ENCODE results near the gene ZIM2. TPM values are rescaled to one million over a fixed set of nuclear protein-coding genes. Genes with fewer than 3 reads are reported as not detected.
A peak's percentile ranks its signal among the peaks of the same experiment; 100 is the strongest.

The ZIM2 gene
- total RNA-seq = 0.07 TPM in 1 of 2 replicates, not detected in the other

GRCh38 chr19:56840451-56841192 is at the start of gene ZIM2, which contains the start of gene PEG3:
Gene ZIM2, minus strand, starts transcription at chr19:56840726. Its CDS starts 16,449 bp downstream, at chr19:56824277.
Gene PEG3, minus strand, starts transcription at chr19:56840726. Its CDS starts 16,071 bp downstream, at chr19:56824655.
- Histone ChIP-seq H3K4me3 (ENCODE audit: low read depth, low read length) (peak within 1 kb of the TSS; percentile 41), H3K36me3 (ENCODE audit: control insufficient read depth, insufficient read depth, low read length) (no peaks in the 10 kb centered on the region), H3K27me3 (ENCODE audit: control insufficient read depth, insufficient read depth, low read length) (peaks cover 8% of the 10 kb centered on the region)
- TF ChIP-seq CTCF (IDR thresholded peaks at IDR 0.05; ENCODE audit: insufficient read depth, low read length, poor library complexity, severe bottlenecking) = no peak
- DNase-seq (ENCODE audit: low read depth) = no peak

GRCh38 chr19:56885173-56885985 is 44.9 kb upstream of the ZIM2 start:
- no peak overlapping the region for H3K4me3 ChIP-seq (ENCODE audit: low read depth, low read length)
- no peak for TF ChIP-seq CTCF (IDR thresholded peaks at IDR 0.05; ENCODE audit: insufficient read depth, low read length, poor library complexity, severe bottlenecking)
- H3K27me3 ChIP-seq (ENCODE audit: control insufficient read depth, insufficient read depth, low read length) = no peaks in the 10 kb centered on the region
- H3K36me3 ChIP-seq (ENCODE audit: control insufficient read depth, insufficient read depth, low read length) = no peaks in the 10 kb centered on the region
- no peak for DNase-seq (ENCODE audit: low read depth)

DNA sequence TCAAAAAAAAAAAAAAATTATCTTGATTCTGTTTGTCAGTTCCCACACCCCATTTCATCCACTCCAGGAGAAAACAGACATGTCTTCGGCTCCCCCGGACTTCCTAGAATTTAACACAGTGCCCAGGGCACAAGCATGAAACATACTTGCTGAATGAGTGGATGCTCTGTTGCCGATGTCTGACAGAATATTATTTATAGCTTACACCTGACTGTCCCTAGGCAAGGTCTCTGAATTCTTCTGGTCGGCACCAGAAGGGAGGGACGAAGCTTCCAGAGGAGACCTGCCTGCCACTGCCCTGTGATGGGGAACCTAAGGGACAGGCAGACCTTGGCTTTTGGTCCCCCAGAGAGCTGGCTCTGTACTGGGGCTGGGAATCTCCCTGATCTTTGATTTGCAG is 43.9 kb upstream of the ZIM2 start:
- H3K36me3 ChIP-seq (ENCODE audit: control insufficient read depth, insufficient read depth, low read length) = no peaks in the 10 kb centered on the region
- H3K27me3 ChIP-seq (ENCODE audit: control insufficient read depth, insufficient read depth, low read length) = no peaks in the 10 kb centered on the region
- no peak overlapping the region for H3K4me3 ChIP-seq (ENCODE audit: low read depth, low read length)
- TF ChIP-seq CTCF (IDR thresholded peaks at IDR 0.05; ENCODE audit: insufficient read depth, low read length, poor library complexity, severe bottlenecking) = no peak
- DNase-seq (ENCODE audit: low read depth) = no peak

DNA sequence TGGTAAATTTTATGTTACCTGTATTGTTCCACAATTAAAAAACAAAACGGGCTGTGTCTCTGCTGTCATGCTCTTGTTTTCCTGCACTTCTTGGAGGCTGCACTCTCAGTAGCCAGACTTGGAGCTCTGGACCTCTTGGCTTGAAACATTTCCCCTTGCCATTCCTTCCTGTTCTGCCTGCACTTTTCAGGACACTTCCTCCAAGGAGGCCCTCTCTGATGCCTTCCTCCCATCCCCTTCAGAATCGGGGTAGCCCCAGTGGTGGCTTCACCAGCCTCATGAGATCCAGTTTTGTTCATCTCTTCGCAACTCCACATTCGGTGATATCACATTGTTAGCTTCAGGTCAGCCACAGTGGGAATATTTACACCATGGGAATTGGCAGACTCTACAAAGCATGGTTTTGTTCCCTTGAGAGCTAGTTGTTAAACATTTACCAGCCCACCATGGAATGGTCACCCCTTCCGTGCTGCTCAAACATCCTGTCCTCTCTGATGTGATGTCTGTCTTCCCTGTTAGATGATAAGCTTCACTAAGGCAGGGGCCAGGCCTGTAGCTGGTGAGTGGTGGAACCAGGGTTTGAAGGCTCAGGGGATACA is 40.2 kb upstream of the ZIM2 start:
- TF ChIP-seq CTCF (IDR thresholded peaks at IDR 0.05; ENCODE audit: insufficient read depth, low read length, poor library complexity, severe bottlenecking) = no peak
- no peak for DNase-seq (ENCODE audit: low read depth)
- Histone ChIP-seq H3K36me3 (ENCODE audit: control insufficient read depth, insufficient read depth, low read length) (no peaks in the 10 kb centered on the region), H3K4me3 (ENCODE audit: low read depth, low read length) (no peak overlapping the region), H3K27me3 (ENCODE audit: control insufficient read depth, insufficient read depth, low read length) (no peaks in the 10 kb centered on the region)

DNA sequence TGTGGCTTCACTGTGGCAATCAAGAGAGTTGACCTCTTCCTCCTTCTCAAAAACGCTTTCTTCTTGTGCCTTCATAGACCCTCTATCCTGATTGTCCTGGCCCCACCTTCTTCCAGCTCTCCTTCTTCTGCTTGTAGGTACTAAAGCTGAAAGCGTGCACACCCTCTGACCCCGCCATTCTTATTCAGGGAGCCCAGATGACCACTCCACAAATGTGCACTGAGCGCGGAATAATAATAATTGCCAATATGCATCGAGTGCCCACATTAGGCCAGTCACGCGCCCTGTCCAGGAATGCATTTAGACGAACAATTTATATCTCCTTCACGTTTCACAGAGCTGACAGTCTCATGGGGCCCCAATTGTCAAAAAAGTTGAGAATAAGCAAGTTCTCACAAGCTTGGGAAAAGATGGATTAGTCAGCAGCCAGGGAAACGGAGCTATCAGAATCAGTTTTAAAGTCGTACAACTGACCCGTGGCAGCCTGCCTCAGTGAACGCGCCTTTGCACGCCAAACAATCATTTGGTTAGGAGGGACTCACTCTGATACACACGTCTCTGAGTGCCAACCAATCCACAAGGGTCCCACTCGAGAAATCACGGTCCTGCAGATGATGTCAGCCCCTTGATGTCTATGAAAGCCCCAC is 36.7 kb upstream of the ZIM2 start:
- Histone ChIP-seq H3K27me3 (ENCODE audit: control insufficient read depth, insufficient read depth, low read length) (no peaks in the 10 kb centered on the region), H3K4me3 (ENCODE audit: low read depth, low read length) (no peak overlapping the region), H3K36me3 (ENCODE audit: control insufficient read depth, insufficient read depth, low read length) (no peaks in the 10 kb centered on the region)
- no peak for DNase-seq (ENCODE audit: low read depth)
- TF ChIP-seq CTCF (IDR thresholded peaks at IDR 0.05; ENCODE audit: insufficient read depth, low read length, poor library complexity, severe bottlenecking) = no peak
